HG03159 (cell line): ENCODE data around the gene RETSAT.
A peak's percentile ranks its signal among the peaks of the same experiment; 100 is the strongest.
"Not testable (repeated sequence)": the region's sequence is repeated elsewhere in the genome, so short reads cannot be mapped to it uniquely, and the experiment has no call there.

Source experiments
- ATAC-seq: cut with Tn5 transposase; IDR thresholded peaks from one replicate; pipeline ENCODE4 v1.9.1; 2021; ENCODE audit warnings: mild to moderate bottlenecking, moderate library complexity; ENCODE audit not compliant: unreplicated experiment

RETSAT gene

DNA sequence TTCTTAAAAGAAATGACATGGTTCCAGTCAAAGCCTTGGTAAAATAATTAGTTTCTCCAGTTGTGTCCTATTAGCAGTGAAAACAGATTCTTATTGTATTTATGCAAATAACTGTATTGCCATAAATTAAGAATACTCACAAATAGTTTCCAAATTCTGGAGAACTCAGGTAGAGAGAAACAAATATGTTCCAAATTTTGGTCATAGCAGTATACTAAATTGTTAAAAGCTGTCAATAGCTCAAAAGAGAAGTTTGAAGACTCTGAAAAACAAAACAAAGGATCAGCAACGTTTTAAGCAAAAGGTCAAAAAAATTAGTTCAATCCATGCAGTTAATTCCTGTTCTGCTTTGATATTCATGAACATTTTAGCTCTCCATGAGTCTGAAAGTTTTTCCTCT lies 25.7 kb upstream of the RETSAT start:
- no peak for ATAC-seq

DNA sequence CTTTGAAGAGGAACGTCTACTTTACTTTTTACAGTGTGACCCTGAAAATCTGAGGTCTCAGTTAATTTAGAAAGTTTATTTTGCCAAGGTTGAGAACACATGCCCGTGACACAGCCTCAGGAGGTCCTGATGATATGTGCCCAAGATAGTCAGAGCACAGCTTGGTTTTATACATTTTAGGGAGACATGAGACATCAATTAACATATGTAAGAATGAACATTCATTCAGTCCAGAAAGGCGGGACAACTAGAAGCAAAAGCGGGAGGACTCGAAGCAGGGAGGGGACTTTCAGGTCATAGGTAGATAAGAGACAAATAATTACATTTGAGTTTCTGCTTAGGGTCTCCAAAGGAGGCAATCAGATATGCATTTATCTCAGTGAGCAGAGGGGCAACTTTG lies 23.9 kb upstream of the RETSAT start:
- ATAC-seq = no peak

DNA sequence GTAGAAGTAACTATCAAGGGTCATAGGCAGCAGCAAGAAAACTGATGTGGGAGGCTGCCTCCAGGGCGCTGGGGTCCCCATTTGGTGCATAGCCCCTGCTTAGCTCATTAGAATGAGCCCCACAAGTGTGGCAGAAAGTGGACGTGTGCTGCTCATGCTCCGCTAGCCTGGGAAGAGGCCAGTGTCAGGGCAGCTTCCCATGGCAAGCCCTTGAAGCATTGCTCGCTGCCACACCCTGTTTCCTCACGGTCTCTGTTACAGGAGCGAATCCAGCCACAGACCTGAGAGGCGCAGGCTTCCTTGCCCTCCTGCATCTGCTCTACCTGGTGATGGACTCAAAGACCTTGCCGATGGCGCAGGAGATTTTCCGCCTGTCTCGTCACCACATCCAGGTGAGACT lies 22.8 kb upstream of the RETSAT start:
- ATAC-seq = no peak

DNA sequence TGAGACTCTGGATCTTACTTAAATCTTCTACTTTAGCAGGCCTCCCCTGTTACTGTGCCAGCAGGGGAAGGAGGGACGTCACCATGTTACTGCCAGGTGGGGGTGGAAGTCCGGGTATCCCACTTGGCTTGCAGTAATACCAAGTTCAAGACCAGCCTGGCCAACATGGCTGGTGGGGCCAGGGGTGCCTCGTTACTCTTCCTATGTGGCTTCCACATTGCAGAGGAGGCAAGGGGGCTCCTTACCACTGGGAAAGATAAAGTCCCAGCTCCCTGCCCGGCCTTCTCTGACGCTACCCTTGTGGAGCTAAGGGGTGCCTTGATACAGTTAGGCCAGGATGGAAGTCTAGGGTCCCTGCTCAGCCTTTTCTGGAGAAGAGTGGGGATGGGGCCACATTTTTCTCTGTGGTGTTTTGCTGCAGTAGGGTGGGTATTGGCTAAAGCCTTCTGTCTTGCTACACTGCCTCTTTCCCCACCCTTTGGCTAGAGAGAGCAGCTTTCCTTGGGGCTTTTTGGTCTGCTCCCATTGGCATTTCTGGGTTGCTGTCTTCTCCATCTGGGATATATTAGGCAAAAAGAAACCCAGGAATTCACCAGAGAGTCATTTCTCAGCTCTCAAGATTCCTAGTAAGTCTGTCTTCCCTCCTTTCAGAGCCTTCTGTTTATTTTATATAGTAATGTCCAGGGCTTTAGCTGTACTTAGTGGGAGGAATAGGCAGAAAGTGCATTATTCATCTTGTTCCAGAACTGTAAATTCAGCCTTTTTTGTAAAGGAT lies 22.1 kb upstream of the RETSAT start:
- no peak for ATAC-seq

DNA sequence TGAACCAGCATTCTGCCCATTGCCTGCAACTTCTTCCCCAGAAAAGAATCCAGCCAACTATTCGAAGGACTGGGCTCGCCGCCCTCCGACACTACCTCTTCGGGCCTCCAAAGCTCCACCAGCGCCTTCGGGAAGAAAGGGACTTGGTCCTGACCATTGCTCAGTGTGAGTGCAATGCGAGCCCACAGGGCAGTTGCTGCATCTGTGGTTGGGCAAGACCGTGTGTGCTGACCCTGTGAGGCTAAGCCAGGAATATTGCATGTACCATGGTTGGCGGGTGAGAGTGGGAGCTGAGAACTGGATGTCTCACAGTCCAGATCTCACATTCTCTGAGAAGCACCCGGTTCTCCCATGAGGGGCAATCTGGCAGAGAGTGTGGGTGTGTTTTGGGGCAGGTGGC lies 16.7 kb upstream of the RETSAT start:
- no peak for ATAC-seq

DNA sequence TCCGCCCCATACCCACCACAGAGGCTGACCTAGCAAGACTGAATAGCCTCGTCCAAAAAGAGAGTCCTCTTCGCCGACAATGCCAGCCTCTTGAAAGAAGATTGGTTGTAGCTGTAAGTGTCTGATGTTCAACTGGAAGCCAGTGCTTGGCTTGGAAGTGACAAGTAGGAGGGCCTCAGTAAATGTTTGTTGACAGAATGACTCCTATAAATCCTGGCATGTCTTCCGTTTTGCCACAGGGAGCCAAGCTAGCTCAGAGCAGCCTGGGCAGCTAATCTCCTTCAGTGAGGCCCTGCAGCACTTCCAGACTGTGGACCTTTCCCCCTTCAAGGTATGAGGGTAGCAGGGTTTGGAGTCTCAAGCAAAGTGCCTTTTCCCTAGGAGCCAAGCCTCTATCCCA lies 15.2 kb upstream of the RETSAT start:
- no peak for ATAC-seq

DNA sequence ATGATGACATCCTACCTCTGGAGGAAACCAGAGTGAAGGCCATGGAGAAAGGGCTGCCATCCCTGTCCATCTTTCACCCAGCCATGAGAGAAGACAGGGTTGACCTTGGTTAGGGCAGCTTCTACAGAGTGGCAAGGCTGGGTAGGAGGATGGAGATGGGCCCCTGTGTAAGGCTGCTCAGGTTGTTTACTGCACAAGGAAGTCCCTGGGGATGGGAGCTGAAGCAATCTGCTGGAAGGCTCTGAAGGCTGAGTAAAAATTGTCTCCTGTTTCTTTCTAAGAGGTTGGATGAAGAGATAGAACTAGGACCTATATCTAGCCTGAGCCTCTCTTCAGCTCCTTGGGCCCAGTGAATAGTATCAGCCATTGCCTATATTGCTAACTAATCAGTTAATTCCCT lies 14.6 kb upstream of the RETSAT start:
- no peak for ATAC-seq

DNA sequence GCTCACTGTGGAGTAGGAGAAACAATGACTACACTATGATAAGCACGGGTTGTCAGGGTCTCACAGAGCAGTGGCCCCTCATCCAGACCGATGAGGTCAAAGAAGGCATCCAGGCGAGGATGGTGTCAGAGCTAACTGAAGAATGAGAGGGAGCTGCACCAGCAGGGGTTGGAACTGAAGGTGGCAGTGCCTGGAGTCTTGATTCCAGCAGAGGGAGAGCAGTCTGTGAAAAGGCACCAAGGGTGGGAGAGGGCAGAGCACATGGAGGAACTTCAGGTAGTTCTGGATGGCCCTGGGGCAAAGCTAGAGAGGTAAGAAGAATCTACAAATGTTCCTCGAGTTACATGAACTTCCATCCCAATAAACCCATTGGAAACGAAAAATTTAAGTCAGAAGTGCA lies 12.9 kb upstream of the RETSAT start:
- ATAC-seq = no peak

DNA sequence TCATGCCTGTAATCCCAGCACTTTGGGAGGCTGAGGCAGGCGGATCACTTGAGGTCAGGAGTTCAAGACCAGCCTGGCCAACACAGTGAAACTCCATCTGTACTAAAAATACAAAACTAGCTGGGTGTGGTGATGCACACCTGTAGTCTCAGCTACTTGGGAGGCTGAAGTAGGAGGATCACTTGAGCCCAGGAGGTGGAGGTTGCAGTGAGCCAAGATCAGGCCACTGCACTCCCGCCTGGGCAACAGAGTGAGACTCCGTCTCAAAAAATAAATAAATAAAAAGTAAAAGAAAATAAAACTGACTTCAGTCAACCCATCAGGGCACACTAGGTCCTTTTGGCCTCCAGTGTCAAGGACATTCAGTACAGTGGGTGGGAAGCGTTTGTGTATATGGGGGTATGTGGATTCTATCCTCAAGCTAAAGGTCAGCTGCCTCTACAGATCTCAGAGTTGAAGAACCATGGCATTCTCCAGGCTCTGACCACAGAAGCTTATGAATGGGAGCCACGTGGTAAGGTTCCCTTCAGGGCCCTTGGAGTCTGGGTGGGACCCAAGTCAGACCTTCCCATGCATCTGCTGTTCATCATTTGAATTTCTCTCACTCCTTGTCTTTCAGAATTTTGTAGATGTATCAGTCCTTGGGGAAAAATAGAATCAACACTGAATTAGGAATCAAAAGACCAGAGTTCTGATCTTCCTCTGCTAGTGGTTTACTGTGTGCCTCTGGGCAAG lies 8.5 kb upstream of the RETSAT start:
- ATAC-seq = not testable (repeated sequence)

DNA sequence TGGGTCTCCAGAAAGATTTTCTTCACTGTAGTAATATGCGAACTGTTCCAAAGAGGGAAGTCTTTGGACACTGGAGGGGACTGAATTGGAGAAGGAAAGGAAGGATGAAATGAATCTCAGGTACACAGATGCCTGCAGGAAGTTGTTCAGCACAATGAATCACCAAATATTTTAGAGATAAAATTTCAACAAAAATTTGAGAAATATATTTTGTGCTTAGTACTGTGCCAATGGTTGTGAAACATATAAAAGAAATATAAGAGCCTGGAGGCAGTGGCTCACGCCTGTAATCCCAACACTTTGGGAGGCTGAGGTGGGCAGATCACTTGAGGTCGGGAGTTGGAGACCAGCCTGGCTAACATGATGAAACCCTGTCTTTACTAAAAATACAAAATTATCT lies 3.4 kb upstream of the RETSAT start:
- no peak for ATAC-seq

DNA sequence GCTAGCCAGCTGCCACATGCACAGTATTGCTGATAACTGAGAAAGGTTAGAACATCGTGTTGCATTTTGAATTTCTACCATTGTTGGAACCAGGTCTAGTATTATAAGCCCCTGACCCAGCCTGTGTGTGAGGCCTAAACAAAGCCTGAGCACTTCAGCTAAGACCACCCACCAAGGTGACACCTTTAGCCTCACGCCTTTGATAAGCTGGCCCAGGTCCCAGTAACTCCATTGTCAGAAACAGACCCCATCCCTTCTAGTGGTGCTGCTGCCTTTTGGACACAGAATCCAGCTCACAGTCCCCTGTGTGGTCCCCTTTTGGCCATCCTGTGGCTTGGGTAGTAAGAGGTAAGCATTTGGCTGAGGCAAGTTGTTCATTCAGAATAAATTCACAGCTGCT lies 1.9 kb upstream of the RETSAT start:
- ATAC-seq = no peak

DNA sequence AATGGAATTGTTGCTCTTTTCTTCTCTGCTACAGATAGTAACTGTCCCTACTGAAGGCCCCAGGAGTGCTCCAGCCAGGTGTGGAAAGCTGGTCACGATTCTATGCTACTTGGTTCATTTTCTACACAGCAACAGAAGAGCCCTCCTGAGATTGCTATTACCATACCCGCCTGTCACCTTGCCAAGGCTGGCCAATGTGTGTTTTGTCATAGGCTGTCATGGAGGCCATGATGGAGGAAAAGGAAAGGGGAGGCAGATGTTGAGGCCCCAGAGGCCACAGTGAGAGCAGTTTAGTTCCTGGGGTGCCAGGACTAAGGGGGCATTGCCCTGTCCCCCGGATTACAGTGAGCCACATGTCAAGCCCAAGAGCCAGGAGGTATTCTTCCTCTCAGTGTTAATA lies 1.2 kb upstream of the RETSAT start:
- ATAC-seq = no peak

DNA sequence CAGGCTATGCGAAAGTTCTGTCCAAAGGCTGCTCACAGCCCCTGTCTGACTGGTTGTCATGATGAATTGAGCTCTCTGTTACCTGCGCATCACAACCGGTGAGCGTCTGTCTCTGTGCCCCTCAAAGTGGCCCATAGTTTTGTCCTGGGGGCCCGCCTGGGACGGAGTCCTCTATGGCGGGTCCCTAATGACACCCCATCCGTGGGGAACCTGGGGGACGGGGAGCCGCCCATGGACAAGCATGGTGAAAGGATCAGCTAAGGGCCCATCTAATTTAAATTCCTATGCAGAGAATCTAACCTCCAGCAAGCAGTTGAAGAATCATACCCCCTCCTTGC lies 714 bp upstream of the RETSAT start:
- ATAC-seq = peak; percentile 31

DNA sequence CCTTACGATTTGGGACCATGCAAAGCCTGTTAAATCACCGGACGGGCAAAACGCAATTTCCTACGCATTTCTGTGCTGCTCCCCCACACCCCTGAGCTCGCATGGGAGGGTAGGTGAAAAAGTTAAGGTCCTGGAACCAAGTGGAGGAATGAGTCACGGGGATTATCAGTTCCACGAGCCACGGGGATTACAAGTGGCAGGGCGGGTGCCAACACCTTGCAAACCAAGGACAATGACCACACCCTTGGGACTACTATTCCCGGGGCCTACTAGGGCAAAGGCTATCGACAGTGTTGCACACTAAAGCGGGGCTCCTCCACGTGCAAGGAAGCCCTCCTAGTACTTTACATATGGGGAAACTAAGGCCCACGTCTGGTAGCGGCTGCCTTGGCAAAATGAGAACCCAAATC lies 447 bp downstream of the RETSAT start:
- ATAC-seq = no peak

DNA sequence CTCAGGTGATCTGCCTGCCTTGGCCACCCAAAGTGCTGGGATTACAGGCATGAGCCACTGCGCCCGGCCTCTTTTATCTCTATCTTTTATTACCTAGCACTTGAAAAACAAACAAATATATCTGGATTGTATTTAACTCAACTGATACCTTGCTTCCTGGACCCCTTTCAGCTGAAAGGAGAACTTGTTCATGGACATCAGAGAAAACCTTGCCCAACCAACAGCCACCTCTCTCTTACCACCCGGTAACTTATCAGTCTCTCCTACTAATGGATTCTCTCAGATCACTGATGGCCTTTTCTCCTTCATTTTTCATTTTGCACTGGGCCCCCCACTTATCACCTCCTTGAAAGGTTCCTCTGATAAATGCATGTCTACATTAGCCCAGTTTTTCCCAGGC lies 6.7 kb downstream of the RETSAT start:
- ATAC-seq = no peak

DNA sequence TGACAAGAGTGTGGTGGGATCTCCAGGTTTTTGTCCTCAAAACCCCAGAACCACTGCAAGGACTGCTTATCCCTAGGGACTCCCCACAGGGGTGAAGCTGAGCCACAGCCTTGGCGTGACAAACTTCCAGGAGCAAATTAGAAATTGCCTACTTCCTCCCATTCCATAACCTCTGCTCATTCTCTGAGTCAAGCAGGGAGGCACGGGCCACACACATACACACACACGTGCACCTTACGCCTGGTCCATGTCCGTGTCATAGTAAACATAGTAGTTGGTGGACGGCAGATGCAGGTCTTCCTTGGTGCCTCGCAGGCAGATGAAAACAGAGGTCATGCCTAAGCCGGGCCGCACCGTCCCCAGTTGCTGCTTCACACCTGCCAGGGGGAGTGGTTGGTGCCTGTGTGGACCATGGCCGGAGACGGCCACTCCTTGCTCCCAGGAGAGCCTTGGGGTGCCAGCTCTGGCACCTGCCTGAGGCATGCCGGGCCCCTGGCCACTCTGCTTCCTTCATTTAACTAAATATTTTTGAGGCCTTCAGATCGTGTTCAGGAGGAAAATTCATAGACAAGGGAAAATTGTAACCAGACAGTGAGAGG lies 9.9 kb downstream of the RETSAT start:
- ATAC-seq = no peak

DNA sequence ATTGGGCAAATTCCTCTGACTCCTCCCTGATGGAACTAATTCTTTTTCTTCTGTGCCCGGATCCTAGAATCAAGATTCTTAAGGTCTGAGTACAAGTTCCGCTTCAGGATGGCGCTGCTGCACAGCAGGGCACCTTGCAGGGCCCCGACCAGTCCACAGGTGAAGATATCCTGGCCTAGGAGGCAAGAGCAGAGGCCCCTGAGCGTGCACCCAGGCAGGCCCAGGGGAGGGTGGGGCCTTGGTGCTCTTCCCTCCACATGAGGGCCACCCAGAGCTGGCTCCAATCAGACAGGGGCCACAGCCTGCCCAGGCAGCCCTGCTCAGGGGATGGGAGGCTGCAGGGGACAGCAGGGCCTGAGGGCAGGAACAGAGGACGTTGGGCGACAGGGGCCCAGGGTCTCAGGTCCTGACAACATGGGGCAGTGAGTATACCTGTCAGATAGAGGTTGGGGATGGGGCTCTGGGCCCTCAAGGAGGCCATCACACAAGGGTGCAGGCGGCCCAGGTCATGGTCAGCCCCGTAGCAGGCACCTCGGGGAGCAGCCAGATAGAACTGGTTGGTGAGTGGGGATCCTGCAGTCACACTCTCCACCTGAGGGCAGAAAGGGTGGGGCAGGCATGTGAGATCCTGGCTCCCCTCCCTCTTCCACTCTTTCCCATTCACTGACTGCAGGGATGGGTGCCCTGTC lies 11.0 kb downstream of the RETSAT start:
- not testable (repeated sequence) for ATAC-seq

DNA sequence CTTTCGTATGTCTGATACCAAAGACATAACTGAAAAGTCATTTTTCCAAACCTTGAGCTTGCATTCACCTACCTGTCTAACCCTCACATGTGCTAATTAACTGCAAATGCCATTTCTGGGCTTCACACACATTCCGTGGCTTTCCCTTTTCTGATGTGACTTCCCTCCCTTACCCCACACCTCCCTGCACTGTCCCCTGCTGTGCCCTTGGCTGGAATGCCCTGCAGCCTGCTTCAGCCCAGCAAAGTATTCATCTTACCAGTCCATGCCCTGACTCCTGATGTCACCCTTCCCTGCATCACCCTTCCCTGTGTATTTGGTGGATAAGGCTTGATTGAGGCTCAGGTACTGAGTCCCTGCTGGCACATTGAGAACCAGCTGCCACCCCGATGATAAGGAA lies 12.2 kb downstream of the RETSAT start:
- ATAC-seq = no peak

DNA sequence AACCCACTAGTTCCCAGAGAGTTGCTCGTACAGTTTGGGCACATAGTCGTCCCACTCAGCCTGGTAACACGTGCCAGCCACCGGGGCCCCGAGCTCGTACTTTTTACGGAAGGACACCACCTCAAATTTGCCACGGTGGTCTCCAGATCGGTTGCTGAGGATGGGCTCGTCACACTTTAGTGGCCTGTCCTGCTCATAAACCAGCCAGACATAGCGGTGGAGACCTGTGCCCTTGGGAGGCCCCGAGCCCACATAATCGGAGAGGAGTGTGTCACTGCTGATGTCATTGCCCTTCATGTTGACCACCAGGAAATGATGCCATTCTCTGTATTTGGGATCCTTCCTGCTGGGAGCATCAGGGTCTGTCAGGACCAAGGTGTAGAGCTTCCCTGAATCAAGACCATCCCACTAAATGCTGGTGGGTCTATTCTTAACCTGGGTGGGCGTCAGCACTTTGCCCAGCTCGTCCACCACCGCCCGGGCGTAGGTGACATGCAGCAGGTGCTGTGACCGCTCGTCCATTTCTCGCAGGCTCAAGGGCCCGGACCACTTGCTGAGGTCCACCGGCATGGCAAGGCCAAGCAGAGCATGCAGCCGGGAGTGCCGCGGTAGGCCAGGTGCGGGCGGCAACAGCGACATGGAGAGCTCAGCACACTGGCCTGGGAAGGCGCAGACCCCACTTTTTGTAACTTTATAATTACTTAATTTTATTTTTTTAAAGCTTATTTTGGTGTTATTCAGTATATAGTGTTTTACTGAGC lies 12.9 kb downstream of the RETSAT start:
- ATAC-seq = no peak

DNA sequence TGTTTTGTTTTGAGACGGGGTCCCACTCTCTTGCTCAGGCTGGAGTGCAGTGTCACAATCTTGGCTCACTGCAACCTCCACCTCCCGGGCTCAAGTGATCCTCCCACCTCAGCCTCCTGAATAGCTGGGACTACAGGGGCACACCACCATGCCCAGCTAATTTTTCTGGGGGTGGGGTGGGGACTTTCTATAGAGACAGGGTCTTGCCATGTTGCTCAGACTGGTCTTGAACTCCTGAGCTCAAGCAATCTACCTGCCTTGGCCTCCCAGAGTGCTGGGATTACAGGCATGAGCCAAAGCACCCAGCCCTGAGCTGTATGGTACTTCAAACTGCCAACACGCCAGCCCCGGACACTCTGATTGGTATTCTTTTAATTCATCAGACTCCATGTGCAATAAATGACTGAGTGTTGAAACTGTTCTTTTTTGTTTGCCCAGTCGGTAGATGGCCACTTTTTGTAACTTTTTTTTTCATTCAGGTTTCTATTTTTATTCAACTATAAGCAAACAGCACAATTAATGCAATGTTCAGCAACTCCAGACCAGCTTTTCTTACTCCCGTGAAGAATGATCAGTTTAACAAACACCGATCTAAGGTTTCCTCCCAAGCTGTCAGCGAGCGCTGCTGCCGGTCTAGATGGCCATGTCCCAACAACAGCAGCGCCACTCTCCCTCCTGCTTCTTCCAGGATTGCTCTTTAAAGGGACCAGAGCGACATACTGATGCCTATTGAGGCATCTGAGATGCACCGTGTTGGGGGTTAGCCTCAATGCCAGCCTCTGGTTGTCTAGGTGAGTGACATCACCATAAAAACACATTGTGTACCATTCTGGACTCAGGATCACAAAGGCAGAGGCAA lies 14.1 kb downstream of the RETSAT start:
- ATAC-seq = no peak
